HG03064 (cell line): ENCODE data around the gene DDX42.
"Not testable (repeated sequence)": the region's sequence is repeated elsewhere in the genome, so short reads cannot be mapped to it uniquely, and the experiment has no call there.

Source experiments
- ATAC-seq: cut with Tn5 transposase; IDR thresholded peaks from one replicate; pipeline ENCODE4 v1.9.1; 2021; ENCODE audit warnings: low read depth; ENCODE audit not compliant: unreplicated experiment

Gene DDX42

GRCh38 chr17:63774969-63775265 lies 947 bp downstream of the DDX42 start:
- no peak for ATAC-seq

GRCh38 chr17:63775420-63775819 lies 1.4 kb downstream of the DDX42 start:
- no peak for ATAC-seq

- ATAC-seq = no peak
Measured at GRCh38 chr17:63780507-63780906, 6.5 kb downstream of the DDX42 start.

GRCh38 chr17:63780928-63781327 lies 7.0 kb downstream of the DDX42 start:
- ATAC-seq = no peak

- ATAC-seq = no peak
Measured at GRCh38 chr17:63783522-63783921, 9.6 kb downstream of the DDX42 start.

- no peak for ATAC-seq
Measured at GRCh38 chr17:63785556-63785955, 11.6 kb downstream of the DDX42 start.

GRCh38 chr17:63786117-63786516 lies 12.1 kb downstream of the DDX42 start:
- ATAC-seq = no peak

DNA sequence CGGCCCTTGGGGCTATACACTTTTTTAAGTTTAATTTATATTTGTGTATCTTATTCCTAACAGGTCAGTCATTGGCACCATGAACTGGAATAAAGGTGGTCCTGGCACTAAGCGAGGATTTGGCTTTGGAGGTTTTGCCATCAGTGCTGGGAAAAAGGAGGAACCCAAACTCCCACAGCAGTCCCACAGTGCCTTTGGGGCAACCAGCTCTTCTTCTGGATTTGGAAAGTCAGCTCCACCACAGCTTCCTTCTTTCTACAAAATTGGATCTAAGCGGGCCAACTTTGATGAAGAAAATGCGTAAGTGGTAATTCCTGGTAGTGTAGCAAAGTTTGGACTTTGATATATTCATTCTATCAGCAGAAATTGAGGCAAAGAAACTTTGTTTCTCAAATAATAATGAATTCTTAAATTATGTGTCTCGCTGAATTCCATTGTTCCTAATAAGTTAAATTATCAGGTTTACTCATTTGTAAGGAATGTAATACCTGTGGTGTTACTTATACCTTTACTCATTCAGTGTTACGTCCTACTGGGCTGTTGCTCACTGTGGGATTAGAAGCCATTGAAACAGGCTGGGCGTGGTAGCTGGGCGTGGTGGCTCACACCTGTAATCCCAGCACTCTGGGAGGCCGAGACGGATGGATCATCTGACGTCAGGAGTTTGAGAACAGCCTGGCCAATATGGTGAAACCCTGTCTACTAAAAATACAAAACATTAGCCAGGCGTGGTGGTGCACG lies 13.2 kb downstream of the DDX42 start:
- ATAC-seq = no peak

GRCh38 chr17:63790057-63790456 lies 16.1 kb downstream of the DDX42 start:
- no peak for ATAC-seq

DNA sequence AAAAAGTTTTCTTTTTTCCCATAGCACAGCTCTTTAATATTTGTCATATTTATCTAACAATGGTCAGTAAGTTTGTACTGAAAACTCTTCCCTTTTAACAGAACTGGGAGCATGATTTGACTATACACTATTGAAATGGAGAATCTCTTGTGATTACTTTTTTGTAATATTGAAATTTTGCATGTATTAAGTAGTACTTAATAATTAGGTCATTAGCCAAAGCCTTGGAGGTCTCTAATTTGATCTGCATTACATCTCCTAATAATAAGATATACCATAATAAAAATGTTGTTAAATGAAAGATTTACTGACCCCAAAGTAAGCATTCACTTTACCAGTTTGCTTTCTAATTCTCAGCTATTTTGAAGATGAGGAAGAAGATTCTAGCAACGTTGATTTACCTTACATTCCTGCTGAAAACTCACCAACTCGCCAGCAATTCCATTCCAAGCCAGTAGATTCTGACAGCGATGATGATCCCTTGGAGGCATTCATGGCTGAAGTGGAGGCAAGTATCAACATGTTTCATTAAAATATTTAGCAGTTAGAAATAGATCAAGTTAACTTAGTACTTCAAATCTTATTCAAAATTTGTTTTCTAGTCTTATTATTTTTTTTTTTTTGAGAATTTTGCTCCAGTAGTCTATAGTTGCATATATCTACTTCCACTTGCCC lies 18.2 kb downstream of the DDX42 start:
- ATAC-seq = no peak

DNA sequence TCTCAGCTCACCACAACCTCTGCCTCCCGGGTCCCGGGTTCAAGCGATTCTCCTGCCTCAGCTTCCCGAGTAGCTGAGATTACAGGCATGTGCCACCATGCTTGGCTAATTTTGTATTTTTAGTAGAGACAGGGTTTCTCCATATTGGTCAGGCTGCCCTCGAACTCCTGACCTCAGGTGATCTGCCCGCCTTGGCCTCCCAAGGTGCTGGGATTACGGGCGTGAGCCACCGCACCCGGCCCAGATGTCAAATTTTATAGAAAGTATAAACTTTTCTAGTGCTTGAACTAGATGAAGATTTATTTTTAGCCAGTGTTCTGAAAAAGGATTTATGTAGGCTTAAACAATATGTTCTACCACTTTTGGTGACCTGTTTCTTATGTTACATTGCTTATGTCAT lies 22.4 kb downstream of the DDX42 start:
- ATAC-seq = not testable (repeated sequence)

GRCh38 chr17:63798572-63799106 lies 24.7 kb downstream of the DDX42 start:
- ATAC-seq = no peak

DNA sequence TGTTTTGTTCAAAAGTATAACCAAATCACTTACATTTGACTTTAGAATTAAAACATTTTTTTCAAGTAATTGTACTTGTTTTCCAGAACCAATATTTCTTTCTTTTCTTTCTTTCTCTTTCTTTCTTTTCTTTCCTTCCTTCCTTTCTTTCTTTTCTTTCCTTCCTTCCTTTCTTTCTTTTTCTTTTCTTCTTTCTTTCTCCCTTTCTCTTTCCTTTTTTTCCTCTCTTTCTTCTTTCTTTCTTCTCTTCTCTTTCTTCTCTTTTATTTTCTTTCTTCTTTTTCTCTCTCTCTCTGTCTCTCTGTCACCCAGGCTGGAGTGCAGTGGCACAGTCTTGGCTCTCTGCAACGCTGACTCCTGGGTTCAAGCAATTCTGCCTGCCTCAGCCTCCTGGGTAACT lies 26.8 kb downstream of the DDX42 start:
- ATAC-seq = no peak

DNA sequence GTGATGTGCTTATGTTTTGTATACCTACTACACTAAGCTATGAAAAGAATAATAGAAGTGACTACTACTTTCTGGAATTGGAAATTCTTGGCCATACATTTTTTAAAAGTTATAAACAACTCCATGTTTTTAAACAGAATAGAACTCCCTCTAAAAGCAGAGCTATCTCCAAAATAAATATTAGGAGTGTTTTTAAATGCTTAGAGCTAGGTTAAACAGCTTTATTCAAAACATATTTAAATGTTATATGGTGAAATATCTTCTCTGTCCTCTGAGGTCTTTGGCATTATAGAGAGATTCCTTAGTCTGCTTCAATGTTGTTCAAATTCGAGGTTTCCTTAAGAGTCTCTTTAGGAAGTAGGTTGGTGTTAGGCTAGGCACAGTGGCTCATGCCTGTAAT lies 30.4 kb downstream of the DDX42 start:
- no peak for ATAC-seq

DNA sequence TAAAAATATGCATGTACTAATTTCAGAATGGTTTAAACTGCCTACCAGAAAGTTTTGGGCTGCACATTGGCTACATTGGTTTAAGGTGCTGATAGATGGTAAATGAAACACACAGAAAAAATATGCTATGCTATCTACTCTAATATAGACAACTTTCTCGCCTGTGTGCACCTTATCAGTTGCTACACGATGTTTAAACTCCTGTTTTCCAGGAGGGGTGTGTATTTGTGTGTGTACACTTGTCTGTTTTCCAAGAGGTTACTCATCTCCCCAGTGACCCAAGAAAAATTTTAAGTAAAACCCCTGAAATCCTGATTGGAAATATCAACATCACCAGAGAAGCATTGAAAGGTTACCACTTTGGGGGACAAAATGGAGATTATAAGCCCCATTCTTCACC lies 31.6 kb downstream of the DDX42 start:
- no peak for ATAC-seq

DNA sequence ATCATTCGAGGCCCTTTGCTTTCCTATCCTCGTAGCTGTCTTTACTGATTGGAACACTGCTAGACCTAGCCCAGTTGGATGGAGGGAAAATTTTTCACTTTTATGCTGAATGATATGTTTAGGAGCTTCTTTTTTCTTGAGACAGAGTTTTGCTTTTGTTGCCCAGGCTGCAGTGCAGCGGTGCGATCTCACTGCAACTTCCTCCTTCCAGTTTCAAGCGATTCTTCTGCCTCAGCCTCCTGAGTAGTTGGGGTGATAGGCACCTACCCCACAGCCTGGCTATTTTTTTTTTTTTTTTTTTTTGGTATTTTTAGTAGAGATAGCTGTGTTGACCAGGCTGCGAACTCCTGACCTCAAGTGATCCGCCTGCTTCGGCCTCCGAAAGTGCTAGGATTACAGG lies 36.0 kb downstream of the DDX42 start:
- ATAC-seq = no peak

DNA sequence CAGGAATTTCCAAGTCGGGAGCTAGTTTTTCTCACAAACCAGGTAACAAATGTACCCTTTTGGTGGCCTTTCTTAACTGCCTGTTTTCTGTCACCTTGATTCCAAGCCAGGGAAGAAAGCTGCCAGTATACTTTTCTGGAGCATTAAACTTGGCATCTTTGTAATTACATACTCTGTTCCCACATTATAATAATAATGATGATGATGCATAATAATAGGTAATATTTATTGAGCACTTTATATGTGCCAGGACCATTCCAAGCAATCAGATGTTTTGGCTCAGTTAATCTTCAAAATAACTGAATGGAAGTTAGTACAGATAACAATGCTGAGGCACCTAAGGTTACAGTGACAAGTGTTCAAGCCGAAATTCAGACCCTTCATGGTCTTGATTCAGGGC lies 42.2 kb downstream of the DDX42 start:
- no peak for ATAC-seq

GRCh38 chr17:63816669-63817068 lies 42.7 kb downstream of the DDX42 start:
- no peak for ATAC-seq

DNA sequence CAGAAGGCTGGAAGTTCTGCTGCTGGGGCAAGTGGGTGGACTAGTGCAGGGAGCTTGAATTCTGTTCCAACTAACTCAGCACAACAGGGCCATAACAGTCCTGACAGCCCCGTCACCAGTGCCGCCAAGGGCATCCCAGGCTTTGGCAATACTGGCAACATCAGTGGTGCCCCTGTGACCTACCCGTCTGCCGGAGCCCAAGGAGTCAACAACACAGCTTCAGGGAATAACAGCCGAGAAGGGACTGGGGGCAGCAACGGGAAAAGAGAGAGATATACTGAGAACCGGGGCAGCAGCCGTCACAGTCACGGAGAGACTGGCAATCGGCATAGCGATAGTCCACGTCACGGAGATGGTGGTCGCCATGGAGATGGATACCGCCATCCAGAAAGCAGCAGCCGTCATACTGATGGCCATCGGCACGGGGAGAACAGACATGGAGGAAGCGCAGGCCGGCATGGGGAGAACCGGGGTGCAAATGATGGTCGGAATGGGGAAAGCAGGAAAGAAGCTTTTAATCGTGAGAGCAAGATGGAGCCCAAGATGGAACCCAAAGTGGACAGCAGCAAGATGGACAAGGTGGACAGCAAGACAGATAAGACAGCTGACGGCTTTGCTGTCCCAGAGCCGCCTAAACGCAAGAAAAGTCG lies 43.9 kb downstream of the DDX42 start:
- ATAC-seq = no peak

GRCh38 chr17:63819131-63819530 lies 45.2 kb downstream of the DDX42 start:
- no peak for ATAC-seq

GRCh38 chr17:63819585-63820537 lies 45.9 kb downstream of the DDX42 start:
- no peak for ATAC-seq
